GM12874 (cell line): ENCODE measurements around the gene CDKN2B.

ENCODE experiments used
- CTCF ChIP-seq: IDR thresholded peaks from 2 replicates; pipeline ENCODE4 v1.5.1; 2011; ENCODE audit warnings: low read depth, mild to moderate bottlenecking, control low read depth, low read length, moderate library complexity; ENCODE audit not compliant: insufficient read depth

The CDKN2B gene

DNA sequence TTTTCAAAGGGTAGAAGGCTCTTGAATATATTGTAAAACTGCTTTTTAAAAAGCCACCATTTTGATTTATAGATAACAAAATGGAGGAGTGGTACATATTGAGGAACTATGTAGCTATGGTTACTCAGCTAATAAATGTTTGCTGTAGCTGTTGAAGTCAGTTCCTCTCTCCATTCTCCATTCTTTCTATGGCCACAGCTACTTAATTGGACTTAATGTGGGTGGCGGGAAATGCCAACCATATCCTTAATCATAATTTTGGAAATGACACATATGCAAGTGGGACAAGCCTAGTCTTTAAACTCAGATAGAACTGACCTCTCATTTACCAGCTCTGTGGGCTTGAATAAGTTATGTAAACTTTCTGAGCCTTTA lies 25.6 kb downstream of the CDKN2B start:
- TF ChIP-seq CTCF: no peak

- no peak for TF ChIP-seq CTCF
These were observed 26.1 kb downstream of the CDKN2B start for GRCh38 chr9:21982861-21983560.

GRCh38 chr9:21982391-21982790 lies 26.7 kb downstream of the CDKN2B start:
- no peak for TF ChIP-seq CTCF

- TF ChIP-seq CTCF: no peak
These were observed 32.7 kb downstream of the CDKN2B start for GRCh38 chr9:21976334-21976875.

GRCh38 chr9:21974722-21975409 lies 34.2 kb downstream of the CDKN2B start:
- no peak for TF ChIP-seq CTCF

GRCh38 chr9:21974343-21974721 lies 34.8 kb downstream of the CDKN2B start:
- no peak for TF ChIP-seq CTCF

DNA sequence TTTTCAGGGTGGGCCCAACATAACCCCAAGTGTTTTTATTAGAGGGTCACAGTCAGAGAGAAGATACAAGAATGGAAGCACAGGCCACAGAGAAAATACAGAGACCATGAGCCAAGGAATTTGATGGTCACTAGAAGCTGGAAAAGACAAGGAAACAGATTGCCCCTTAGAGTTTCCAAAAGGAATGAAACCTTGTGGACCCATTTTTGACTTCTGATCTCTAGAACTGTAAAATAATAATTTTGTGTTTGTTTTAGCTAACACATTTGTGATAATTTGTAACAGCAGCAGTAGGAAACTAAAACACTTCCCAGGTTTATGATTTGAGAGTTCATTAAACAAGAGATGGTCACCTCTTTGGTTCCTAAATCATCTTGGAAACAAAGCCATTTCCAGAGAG lies 36.7 kb downstream of the CDKN2B start:
- no peak for TF ChIP-seq CTCF
